GM19099 (cell line): ENCODE measurements around the gene MMEL1.

ENCODE experiments used
- POLR2A ChIP-seq: IDR thresholded peaks from 3 replicates; pipeline ENCODE4 v1.6.1; 2011; ENCODE audit warnings: low read depth; ENCODE audit not compliant: insufficient read length; ENCODE audit errors: extremely low read depth

Gene MMEL1

DNA sequence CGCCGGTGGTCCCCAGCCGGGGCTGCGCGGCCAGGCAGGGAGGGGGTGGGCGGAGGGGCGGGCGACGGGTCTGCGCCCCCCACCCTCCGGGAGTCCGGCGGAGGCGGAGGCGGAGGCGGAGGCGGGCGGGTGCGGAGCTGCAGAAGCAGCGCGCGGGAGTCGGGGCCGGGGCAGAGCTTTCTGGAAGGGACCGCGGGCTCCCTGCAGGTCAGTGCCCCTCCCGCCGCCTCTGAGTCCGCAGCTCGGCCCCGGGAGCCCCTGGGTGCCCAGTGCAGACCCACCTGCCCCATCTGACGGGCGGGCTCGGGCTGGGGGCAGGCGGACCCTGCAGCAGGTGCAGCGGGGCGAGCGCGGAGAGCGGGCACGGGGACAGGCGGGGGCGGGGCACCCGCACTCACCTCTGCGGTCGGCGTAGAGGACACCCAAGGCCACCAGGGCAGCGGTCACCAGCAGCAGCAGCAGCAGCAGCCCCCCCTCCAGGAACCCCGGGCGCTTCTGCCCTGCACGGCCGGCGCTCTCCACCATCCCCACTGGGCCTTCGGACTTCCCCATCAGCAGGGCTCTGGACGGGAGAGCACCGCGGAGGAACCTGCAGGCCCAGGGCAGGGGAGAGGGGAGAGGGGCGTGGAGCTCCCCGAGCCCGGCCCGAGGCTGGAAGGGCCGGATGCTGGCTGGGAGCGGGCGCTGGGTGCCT lies 3.7 kb downstream of the MMEL1 start:
- TF ChIP-seq POLR2A = no peak

DNA sequence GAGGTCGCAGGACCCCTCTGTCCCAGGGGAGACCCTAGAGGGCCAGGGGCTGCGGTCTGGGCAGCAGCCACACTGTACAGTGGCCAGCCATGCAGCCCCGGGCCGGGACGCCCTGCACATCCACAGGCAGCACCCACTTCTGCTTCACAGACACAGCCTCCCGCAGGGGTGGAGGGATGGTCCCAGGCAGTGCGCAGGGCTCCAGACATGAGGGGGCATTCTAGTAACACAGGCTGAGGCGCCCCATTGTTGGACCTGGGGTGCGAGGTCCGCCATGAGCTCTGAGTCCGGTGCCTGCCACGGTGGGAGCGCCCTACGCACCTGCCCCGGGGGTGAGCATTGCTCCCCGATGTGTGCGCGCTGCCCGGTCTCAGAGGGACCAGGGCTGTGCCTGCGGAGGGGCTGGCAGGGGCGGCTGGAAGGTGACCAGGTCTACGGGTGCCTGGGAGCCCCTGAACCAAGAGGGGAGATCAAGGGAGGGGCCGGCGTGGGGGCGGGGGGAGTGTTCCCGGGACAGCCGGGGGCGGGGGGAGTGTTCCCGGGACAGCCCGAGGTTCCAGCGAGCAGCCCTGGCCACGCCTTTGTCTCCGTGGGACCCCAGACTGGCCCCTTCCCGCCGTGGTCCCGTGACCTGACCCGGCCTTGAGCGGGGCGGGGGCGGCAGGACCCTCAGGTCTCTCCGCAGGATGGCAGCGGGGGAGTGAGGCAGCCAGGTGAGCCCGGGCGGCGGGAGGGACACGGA lies 4.5 kb downstream of the MMEL1 start:
- no peak for TF ChIP-seq POLR2A

DNA sequence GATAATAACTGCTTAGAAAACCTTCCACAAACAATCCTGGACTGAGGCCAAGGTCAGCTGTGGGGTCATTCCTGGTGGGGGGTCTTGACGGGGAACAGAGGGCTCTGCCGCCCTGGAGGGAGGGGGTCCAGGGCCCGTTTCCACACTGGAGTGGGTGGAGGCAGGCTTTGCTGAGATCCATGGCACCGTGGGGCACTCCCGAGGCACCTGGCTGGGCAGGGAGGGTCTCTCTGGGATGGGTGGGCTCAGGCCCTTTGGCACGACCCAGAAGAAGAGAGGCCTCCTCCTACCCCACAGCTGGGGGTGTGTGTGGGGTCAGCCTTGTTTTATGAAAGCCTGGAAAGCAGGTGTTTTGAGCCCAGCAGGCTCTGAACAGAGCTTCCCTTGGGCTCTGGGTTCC lies 5.1 kb downstream of the MMEL1 start:
- no peak for TF ChIP-seq POLR2A

GRCh38 chr1:2625311-2625710 lies 7.5 kb downstream of the MMEL1 start:
- no peak for TF ChIP-seq POLR2A

- TF ChIP-seq POLR2A = no peak
Observed at GRCh38 chr1:2624735-2625300, 8.0 kb downstream of the MMEL1 start.

GRCh38 chr1:2623571-2624337 lies 9.1 kb downstream of the MMEL1 start:
- no peak for TF ChIP-seq POLR2A

GRCh38 chr1:2617971-2618470 lies 14.8 kb downstream of the MMEL1 start:
- no peak for TF ChIP-seq POLR2A

DNA sequence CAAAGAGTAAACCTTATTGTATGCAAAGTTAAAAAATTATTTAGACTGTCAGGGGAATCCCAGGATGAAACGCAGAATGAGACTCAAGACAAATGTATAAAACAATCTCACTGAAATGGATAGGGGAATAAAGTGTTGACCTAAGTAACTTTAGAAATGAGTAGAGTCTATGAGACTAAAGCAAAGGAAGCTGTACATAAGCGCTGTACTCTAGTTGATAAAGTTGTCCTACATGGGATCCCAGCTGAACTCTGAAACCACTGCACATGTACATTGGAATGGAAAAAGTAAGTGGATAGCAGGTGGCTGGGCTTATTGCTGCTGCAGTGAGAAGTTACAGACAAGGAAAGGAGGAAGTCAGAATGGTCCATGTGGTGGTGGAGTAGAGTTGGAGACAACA lies 18.7 kb downstream of the MMEL1 start:
- TF ChIP-seq POLR2A = no peak

DNA sequence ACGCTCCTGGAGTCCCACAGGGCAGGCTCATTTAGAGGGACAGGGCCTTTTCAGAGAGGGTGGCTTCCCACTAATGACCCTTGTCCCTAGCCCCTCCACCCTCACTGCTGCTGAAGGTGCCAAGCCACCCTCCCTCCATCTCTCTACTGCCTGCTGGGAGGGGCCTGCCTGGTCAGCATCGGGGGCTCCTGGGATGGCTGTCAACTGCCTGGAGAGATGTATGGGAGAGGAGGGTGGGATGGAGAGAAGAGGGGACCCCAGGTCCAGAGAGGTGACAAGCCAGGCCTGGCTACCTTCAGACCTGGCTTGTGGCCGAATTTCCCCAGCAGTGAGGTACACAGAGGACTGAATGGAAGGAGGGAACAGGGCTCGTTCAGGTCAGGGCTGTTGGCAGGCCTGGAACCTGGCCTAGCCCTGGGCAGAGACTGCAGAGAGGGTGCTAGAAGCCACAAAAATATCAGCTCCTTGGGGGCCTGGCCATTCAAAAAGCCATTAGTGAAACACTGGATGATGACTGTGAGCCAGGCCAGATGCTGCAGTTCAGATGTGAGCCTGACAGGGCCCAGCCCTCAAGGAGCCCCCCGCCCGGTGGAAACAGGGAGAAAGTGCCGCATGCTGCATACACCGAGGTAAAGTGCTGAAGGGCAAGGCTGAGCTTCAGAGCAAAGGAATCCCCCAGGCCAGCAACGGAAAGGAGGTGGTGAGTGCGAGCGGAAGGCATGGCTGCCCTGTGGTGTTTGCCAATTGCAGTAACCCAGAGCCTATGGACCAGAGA lies 20.0 kb downstream of the MMEL1 start:
- no peak for TF ChIP-seq POLR2A

DNA sequence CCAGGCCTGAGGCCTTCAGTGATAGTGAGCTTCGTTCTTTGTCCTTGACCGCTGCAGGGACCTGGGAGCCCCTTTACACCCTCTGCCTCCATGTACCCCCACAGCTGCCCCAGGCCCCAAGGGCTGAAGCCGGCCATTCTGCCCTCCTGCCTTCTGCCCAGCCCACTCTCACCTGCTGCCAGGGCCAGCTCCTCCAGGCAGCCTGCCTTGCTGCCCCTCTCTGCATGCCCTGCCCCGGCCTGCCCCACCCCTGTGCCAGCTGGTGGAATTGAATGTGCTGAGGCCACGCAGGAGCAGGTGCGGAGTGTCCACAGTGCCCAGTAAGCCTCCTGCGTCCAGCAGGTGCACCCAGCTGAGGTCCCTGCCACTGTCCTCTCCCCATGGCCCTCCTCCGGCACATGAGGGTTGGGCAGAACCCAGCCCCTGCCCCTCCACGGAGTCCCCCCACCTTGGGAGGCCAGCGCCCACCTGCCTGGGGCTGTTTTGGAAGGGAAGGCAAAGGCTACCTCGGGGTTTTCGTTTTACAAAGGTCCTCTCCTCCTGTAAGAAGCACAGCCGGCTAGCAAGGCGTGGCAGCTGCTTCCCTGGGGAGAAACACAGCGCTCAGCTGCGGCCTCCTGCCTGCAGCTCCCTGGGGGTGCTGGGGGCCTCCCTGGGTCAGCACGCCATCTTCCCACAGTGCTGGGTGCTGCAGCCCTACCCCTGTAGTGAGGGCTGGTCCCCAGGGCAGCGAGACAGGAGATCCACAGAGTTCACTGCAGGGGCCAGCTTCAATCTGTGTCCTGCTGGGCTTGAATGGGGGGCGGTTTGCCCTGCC lies 21.0 kb downstream of the MMEL1 start:
- no peak for TF ChIP-seq POLR2A

DNA sequence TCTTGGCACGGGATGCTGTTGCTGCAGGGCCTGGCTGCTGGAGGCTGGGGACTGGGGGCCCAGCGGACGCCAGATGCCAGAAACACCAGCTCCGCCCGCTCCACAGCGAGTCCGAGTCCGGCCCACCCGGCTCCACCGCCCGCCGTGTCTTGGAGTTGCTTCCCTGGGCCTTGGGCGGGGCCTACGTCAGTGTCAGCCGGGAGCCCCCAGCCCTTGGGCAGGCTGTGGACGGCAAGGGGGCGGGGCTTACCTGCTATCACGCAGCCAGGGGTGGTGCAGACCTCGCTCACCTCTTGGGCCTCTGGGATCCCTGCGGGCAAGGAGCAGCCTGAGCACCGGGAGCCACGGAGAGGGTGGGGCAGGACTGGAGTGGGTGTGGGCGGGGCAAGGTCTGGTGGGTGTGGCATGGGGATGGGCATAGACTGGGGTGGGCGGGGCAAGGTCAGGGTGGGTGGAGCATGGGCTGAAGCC lies 21.8 kb downstream of the MMEL1 start:
- TF ChIP-seq POLR2A = no peak

DNA sequence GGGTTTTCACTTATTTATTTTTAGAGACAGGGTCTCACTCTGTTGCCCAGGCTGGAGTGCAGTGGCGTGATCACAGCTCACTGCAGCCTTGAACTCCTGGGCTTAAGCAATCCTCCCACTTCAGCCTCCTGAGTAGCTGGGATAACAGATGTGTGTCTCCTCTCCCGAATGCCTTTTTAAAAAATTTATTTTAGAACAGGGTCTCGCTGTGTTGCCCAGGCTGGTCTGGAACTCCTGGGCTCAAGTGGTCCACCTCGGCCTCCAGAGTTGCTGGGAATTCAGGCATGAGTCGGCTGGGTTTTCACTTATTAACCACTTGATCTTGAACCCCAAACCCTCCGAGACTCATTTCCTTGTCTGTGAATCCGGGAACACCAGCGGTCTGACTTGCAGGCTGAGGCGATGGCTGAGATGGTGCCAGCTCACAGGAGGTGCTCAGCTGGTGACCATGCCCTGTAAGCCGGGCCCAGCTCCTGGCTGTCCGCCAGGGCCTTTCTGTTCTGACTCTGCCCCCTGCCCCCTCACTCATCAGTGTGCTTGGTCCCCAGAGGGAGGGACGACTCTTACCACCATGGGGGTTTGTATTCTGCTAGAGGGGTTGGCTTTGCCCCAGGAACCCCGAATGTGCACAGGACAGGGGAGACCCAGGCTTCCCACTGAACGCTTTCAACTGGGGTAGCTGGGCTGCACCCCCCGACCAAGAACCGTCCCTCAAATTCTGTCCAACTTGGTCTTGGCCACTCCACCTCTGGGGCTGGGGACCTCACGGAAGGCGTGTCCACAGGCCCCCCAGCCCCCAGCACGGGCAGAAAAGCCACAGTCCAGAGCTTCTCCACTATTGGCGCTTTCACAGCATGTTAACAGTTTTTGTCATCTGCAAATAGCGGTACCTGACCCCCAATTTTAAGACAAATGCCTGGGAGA lies 22.5 kb downstream of the MMEL1 start:
- TF ChIP-seq POLR2A = no peak
